ENCODE data around the gene GHR. TPM values are rescaled to one million over a fixed set of nuclear protein-coding genes. Genes with fewer than 3 reads are reported as not detected.

The GHR gene
- total RNA-seq, 1 experiment from 2014 or later: 2.2 TPM

- H3K36me3 ChIP-seq (ENCODE audit: low read depth, low read length): no peaks in the 10 kb centered on the region
- H3K27me3 ChIP-seq (ENCODE audit: low read length): no peaks in the 10 kb centered on the region
- no peak overlapping the region for H3K27ac ChIP-seq (ENCODE audit: low read length)
- ChIA-PET POLR2A (ENCODE audit: unreplicated experiment) (no interaction called here), CTCF (no interaction called here)
- no peaks in the 10 kb centered on the region for H4K20me1 ChIP-seq (ENCODE audit: low read length)
- H3K9ac ChIP-seq (ENCODE audit: low read length): no peak overlapping the region
- no peaks in the 10 kb centered on the region for H3F3A ChIP-seq (ENCODE audit: low read length, unreplicated experiment)
- no peaks in the 10 kb centered on the region for H3K79me2 ChIP-seq (ENCODE audit: low read length)
- H3K4me2 ChIP-seq (ENCODE audit: low read length): no peak overlapping the region
- no peak overlapping the region for H3K4me3 ChIP-seq (ENCODE audit: low read length)
- BruUV-seq (replicated peaks): no TSS peak
- H2AFZ ChIP-seq (ENCODE audit: low read length): no peak overlapping the region
- H3K9me3 ChIP-seq (ENCODE audit: low read length): no peaks in the 10 kb centered on the region
- intact Hi-C loops (cut with micrococcal nuclease): no loop called here
- H3K4me1 ChIP-seq (ENCODE audit: insufficient read depth, low read length): no peaks in the 10 kb centered on the region
- ATAC-seq: no peak
- H3K9me2 ChIP-seq (replicated peaks; ENCODE audit: low read length): no peaks in the 10 kb centered on the region
- TF ChIP-seq, protein P1, sequence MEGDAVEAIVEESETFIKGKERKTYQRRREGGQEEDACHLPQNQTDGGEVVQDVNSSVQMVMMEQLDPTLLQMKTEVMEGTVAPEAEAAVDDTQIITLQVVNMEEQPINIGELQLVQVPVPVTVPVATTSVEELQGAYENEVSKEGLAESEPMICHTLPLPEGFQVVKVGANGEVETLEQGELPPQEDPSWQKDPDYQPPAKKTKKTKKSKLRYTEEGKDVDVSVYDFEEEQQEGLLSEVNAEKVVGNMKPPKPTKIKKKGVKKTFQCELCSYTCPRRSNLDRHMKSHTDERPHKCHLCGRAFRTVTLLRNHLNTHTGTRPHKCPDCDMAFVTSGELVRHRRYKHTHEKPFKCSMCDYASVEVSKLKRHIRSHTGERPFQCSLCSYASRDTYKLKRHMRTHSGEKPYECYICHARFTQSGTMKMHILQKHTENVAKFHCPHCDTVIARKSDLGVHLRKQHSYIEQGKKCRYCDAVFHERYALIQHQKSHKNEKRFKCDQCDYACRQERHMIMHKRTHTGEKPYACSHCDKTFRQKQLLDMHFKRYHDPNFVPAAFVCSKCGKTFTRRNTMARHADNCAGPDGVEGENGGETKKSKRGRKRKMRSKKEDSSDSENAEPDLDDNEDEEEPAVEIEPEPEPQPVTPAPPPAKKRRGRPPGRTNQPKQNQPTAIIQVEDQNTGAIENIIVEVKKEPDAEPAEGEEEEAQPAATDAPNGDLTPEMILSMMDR (conservative IDR thresholded peaks at IDR 0.05; ENCODE audit: low read depth, low read length): no peak
- TF ChIP-seq EZH2phosphoT487 (IDR thresholded peaks at IDR 0.05; ENCODE audit: borderline replicate concordance, low read length): no peak
- TF ChIP-seq EZH2 (IDR thresholded peaks at IDR 0.05; ENCODE audit: low read length, unreplicated experiment): no peak
- no peak for DNase-seq
Observed at GRCh38 chr5:42650084-42650483, 226.8 kb downstream of the GHR start.

GRCh38 chr5:42653705-42654104 is 230.5 kb downstream of the GHR start:
- Histone ChIP-seq H3K36me3 (ENCODE audit: low read depth, low read length) (no peaks in the 10 kb centered on the region), H4K20me1 (ENCODE audit: low read length) (no peaks in the 10 kb centered on the region), H3K4me1 (ENCODE audit: insufficient read depth, low read length) (peaks cover 7% of the 10 kb centered on the region; the same call in 1 of the 2 replicates), H3K9me3 (ENCODE audit: low read length) (no peaks in the 10 kb centered on the region), H3K79me2 (ENCODE audit: low read length) (no peaks in the 10 kb centered on the region), H3K27me3 (ENCODE audit: low read length) (no peaks in the 10 kb centered on the region), H3F3A (ENCODE audit: low read length, unreplicated experiment) (no peaks in the 10 kb centered on the region), H3K27ac (ENCODE audit: low read length) (no peak overlapping the region), H3K9me2 (replicated peaks; ENCODE audit: low read length) (no peaks in the 10 kb centered on the region), H3K4me3 (ENCODE audit: low read length) (no peak overlapping the region), H3K4me2 (ENCODE audit: low read length) (no peak overlapping the region), H3K9ac (ENCODE audit: low read length) (no peak overlapping the region), H2AFZ (ENCODE audit: low read length) (no peak overlapping the region)
- intact Hi-C loops (cut with micrococcal nuclease): no loop called here
- ATAC-seq (no peak), DNase-seq (no peak)
- no TSS peak for BruUV-seq (replicated peaks)
- ChIA-PET CTCF (no interaction called here), POLR2A (ENCODE audit: unreplicated experiment) (no interaction called here)
- TF ChIP-seq EZH2 (IDR thresholded peaks at IDR 0.05; ENCODE audit: low read length, unreplicated experiment): no peak
- TF ChIP-seq, protein P1 (conservative IDR thresholded peaks at IDR 0.05; ENCODE audit: low read depth, low read length): no peak
- no peak for TF ChIP-seq EZH2phosphoT487 (IDR thresholded peaks at IDR 0.05; ENCODE audit: borderline replicate concordance, low read length)

DNA sequence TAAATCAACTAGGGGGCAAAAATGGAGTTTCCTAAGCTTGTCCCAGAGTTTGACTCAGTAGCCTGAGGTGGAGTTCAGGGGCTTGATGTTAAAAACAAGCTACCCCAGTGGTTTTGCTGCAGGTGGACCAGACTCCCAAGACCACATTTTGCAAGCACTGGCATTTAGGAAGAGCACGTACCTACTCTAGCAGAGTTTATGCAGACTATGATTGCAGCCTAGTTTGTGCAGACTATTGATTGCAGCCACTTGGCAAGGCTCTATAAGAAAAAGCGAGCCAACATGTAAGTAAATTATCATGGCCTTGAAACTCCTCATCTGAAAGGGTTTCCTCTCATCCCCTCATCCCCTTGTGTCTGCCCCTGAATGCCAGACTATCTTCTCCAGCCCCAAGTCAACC is 231.4 kb downstream of the GHR start:
- Histone ChIP-seq H2AFZ (ENCODE audit: low read length) (no peak overlapping the region), H3K9me3 (ENCODE audit: low read length) (no peaks in the 10 kb centered on the region), H3K36me3 (ENCODE audit: low read depth, low read length) (no peaks in the 10 kb centered on the region), H3K27ac (ENCODE audit: low read length) (no peak overlapping the region), H3K4me1 (ENCODE audit: insufficient read depth, low read length) (peaks cover 7% of the 10 kb centered on the region; the same call in 1 of the 2 replicates), H4K20me1 (ENCODE audit: low read length) (no peaks in the 10 kb centered on the region), H3K79me2 (ENCODE audit: low read length) (no peaks in the 10 kb centered on the region), H3K9ac (ENCODE audit: low read length) (no peak overlapping the region), H3F3A (ENCODE audit: low read length, unreplicated experiment) (no peaks in the 10 kb centered on the region), H3K4me3 (ENCODE audit: low read length) (no peak overlapping the region), H3K9me2 (replicated peaks; ENCODE audit: low read length) (no peaks in the 10 kb centered on the region), H3K4me2 (ENCODE audit: low read length) (no peak overlapping the region), H3K27me3 (ENCODE audit: low read length) (no peaks in the 10 kb centered on the region)
- intact Hi-C loops (cut with micrococcal nuclease): loop anchor here (5.0 kb wide), 3 partner anchors 72 to 233 kb away; no protein-coding TSS in a partner anchor
- DNase-seq: no peak
- no peak for ATAC-seq
- no peak for TF ChIP-seq EZH2 (IDR thresholded peaks at IDR 0.05; ENCODE audit: low read length, unreplicated experiment)
- TF ChIP-seq, protein P1 (conservative IDR thresholded peaks at IDR 0.05; ENCODE audit: low read depth, low read length): no peak
- TF ChIP-seq EZH2phosphoT487 (IDR thresholded peaks at IDR 0.05; ENCODE audit: borderline replicate concordance, low read length): no peak
- POLR2A ChIA-PET (ENCODE audit: unreplicated experiment): no interaction called here
- BruUV-seq (replicated peaks): no TSS peak
- CTCF ChIA-PET: no interaction called here

Measured in PC-3 (cell line).